Right lobe of liver (tissue), 4 donors: Measurements from ENCODE around the gene GMDS.

ENCODE experiments used
- CTCF ChIP-seq, 4 donors: fragments of 200-600 bp in 3 of 4; fragments of 450-650 bp in 1 of 4; IDR thresholded peaks; one replicate each; pipeline versions ENCODE4 v1.5.1 to v1.8.0; 2016 to 2022; ENCODE audit warnings: antibody characterized with exemption in 4 of 4, mild to moderate bottlenecking in 2 of 4
- POLR2A ChIP-seq: fragments of 450-650 bp; IDR thresholded peaks from one replicate; pipeline ENCODE4 v1.6.1; 2017; ENCODE audit warnings: antibody characterized with exemption, mild to moderate bottlenecking
- donor health status: DM: no; HTN: no; CAD: no.
- donor health status: DM: no; HTN: no; CAD: no.
- donor health status: DM: no; HTN: yes; CAD: no.

GRCh38 chr6:1965596-1966224 lies 279.7 kb downstream of the GMDS start:
- TF ChIP-seq CTCF (IDR thresholded peaks at IDR 0.05), result no peak
- no peak for TF ChIP-seq POLR2A
